ENCODE measurements around the gene CCDC85C.

The CCDC85C gene

DNA sequence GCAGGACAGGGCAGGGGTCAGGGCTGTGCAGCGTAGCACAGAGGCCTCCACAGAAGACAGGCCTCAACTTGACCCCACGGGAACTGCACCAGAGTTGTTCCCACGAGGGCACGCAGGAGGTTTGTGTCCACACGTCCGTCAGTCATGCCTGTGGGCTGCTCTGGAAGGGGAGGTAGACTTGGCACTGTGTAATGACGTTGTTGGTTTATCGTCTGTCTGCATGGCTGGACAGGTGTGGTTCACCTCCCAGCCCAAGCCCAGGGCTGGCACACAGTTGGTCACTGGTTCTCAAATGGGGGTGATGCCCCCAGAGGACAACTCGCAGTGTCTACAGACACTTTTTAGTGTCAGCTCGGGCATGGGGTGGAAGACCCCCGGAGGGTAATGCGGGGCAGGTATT lies 77.0 kb downstream of the CCDC85C start:
- Histone ChIP-seq H3K36me3 (ENCODE audit: control insufficient read depth, insufficient read depth, low read length, severe bottlenecking) (no peaks in the 10 kb centered on the region), H3K27me3 (replicated peaks; ENCODE audit: control insufficient read depth, insufficient read depth, low read length) (peaks cover 7% of the 10 kb centered on the region), H3K4me1 (ENCODE audit: control insufficient read depth, insufficient read depth, low read length) (no peaks in the 10 kb centered on the region), H3K4me3 (ENCODE audit: low read length) (no peak overlapping the region), H3K9ac (ENCODE audit: low read length) (no peak overlapping the region), H3K9me3 (ENCODE audit: control insufficient read depth, low read length) (no peaks in the 10 kb centered on the region)
- DNase-seq (ENCODE audit: low read depth): no peak

- no peaks in the 10 kb centered on the region for H3K9me3 ChIP-seq (ENCODE audit: control insufficient read depth, low read length)
- H3K27me3 ChIP-seq (replicated peaks; ENCODE audit: control insufficient read depth, insufficient read depth, low read length): peaks cover 11% of the 10 kb centered on the region
- H3K36me3 ChIP-seq (ENCODE audit: control insufficient read depth, insufficient read depth, low read length, severe bottlenecking): no peaks in the 10 kb centered on the region
- H3K4me1 ChIP-seq (ENCODE audit: control insufficient read depth, insufficient read depth, low read length): no peaks in the 10 kb centered on the region
- no peak overlapping the region for H3K9ac ChIP-seq (ENCODE audit: low read length)
- DNase-seq (ENCODE audit: low read depth): no peak
- H3K4me3 ChIP-seq (ENCODE audit: low read length): no peak overlapping the region
Measured at GRCh38 chr14:99525699-99526080, 78.3 kb downstream of the CCDC85C start.

- peak; percentile 69 for DNase-seq (ENCODE audit: low read depth)
- H3K4me1 ChIP-seq (ENCODE audit: control insufficient read depth, insufficient read depth, low read length): no peaks in the 10 kb centered on the region
Measured at GRCh38 chr14:99524804-99525698, 79.0 kb downstream of the CCDC85C start.

GRCh38 chr14:99524091-99524661 lies 79.8 kb downstream of the CCDC85C start:
- no peaks in the 10 kb centered on the region for H3K4me1 ChIP-seq (ENCODE audit: control insufficient read depth, insufficient read depth, low read length)
- H3K9ac ChIP-seq (ENCODE audit: low read length): no peak overlapping the region
- no peak overlapping the region for H3K4me3 ChIP-seq (ENCODE audit: low read length)
- peaks cover 8% of the 10 kb centered on the region for H3K27me3 ChIP-seq (replicated peaks; ENCODE audit: control insufficient read depth, insufficient read depth, low read length)
- no peaks in the 10 kb centered on the region for H3K9me3 ChIP-seq (ENCODE audit: control insufficient read depth, low read length)
- no peaks in the 10 kb centered on the region for H3K36me3 ChIP-seq (ENCODE audit: control insufficient read depth, insufficient read depth, low read length, severe bottlenecking)
- no peak for DNase-seq (ENCODE audit: low read depth)

More at GRCh38 chr14:99524804-99525698, 79.0 kb downstream of the CCDC85C start:
- H3K9ac ChIP-seq (ENCODE audit: low read length): no peak overlapping the region
- no peaks in the 10 kb centered on the region for H3K9me3 ChIP-seq (ENCODE audit: control insufficient read depth, low read length)
- peaks cover 8% of the 10 kb centered on the region for H3K27me3 ChIP-seq (replicated peaks; ENCODE audit: control insufficient read depth, insufficient read depth, low read length)
- H3K36me3 ChIP-seq (ENCODE audit: control insufficient read depth, insufficient read depth, low read length, severe bottlenecking): no peaks in the 10 kb centered on the region
- H3K4me3 ChIP-seq (ENCODE audit: low read length): no peak overlapping the region

DNA sequence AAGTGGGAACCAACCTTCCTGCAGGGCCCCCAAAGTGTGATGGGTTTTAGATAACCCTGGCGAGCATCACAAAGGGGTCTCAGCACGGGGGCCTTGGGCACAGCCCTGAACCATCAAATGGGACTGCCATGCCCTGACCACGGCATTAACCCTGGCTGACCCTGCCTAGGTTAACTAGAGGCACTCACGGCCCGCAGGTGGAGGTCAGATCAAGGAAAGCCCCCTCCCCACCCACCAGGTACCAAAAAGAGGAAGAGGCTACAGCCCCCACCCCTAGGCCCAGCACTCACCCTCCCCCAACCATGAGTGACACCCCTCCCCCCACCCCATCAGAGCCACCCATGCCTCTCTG lies 80.3 kb downstream of the CCDC85C start:
- Histone ChIP-seq H3K9ac (ENCODE audit: low read length) (no peak overlapping the region), H3K27me3 (replicated peaks; ENCODE audit: control insufficient read depth, insufficient read depth, low read length) (peaks cover 8% of the 10 kb centered on the region), H3K4me3 (ENCODE audit: low read length) (no peak overlapping the region), H3K4me1 (ENCODE audit: control insufficient read depth, insufficient read depth, low read length) (no peaks in the 10 kb centered on the region), H3K9me3 (ENCODE audit: control insufficient read depth, low read length) (no peaks in the 10 kb centered on the region), H3K36me3 (ENCODE audit: control insufficient read depth, insufficient read depth, low read length, severe bottlenecking) (no peaks in the 10 kb centered on the region)
- no peak for DNase-seq (ENCODE audit: low read depth)

- DNase-seq (ENCODE audit: low read depth): no peak
- Histone ChIP-seq H3K9ac (ENCODE audit: low read length) (peak overlapping the region; percentile 7), H3K36me3 (ENCODE audit: control insufficient read depth, insufficient read depth, low read length, severe bottlenecking) (no peaks in the 10 kb centered on the region), H3K27me3 (replicated peaks; ENCODE audit: control insufficient read depth, insufficient read depth, low read length) (peaks cover 8% of the 10 kb centered on the region), H3K4me1 (ENCODE audit: control insufficient read depth, insufficient read depth, low read length) (no peaks in the 10 kb centered on the region), H3K4me3 (ENCODE audit: low read length) (no peak overlapping the region), H3K9me3 (ENCODE audit: control insufficient read depth, low read length) (no peaks in the 10 kb centered on the region)
Measured at GRCh38 chr14:99522934-99523703, 80.9 kb downstream of the CCDC85C start.

- H3K9me3 ChIP-seq (ENCODE audit: control insufficient read depth, low read length): no peaks in the 10 kb centered on the region
- DNase-seq (ENCODE audit: low read depth): peak; percentile 51
- H3K27me3 ChIP-seq (replicated peaks; ENCODE audit: control insufficient read depth, insufficient read depth, low read length): peaks cover 8% of the 10 kb centered on the region
- H3K4me3 ChIP-seq (ENCODE audit: low read length): no peak overlapping the region
- no peaks in the 10 kb centered on the region for H3K4me1 ChIP-seq (ENCODE audit: control insufficient read depth, insufficient read depth, low read length)
- H3K9ac ChIP-seq (ENCODE audit: low read length): peak overlapping the region; percentile 7
- no peaks in the 10 kb centered on the region for H3K36me3 ChIP-seq (ENCODE audit: control insufficient read depth, insufficient read depth, low read length, severe bottlenecking)
Measured at GRCh38 chr14:99522457-99522891, 81.5 kb downstream of the CCDC85C start.

GRCh38 chr14:99522025-99522401 lies 82.0 kb downstream of the CCDC85C start:
- DNase-seq (ENCODE audit: low read depth): no peak
- Histone ChIP-seq H3K36me3 (ENCODE audit: control insufficient read depth, insufficient read depth, low read length, severe bottlenecking) (no peaks in the 10 kb centered on the region), H3K4me1 (ENCODE audit: control insufficient read depth, insufficient read depth, low read length) (no peaks in the 10 kb centered on the region), H3K9ac (ENCODE audit: low read length) (no peak overlapping the region), H3K9me3 (ENCODE audit: control insufficient read depth, low read length) (no peaks in the 10 kb centered on the region), H3K4me3 (ENCODE audit: low read length) (no peak overlapping the region), H3K27me3 (replicated peaks; ENCODE audit: control insufficient read depth, insufficient read depth, low read length) (peaks cover 8% of the 10 kb centered on the region)

DNA sequence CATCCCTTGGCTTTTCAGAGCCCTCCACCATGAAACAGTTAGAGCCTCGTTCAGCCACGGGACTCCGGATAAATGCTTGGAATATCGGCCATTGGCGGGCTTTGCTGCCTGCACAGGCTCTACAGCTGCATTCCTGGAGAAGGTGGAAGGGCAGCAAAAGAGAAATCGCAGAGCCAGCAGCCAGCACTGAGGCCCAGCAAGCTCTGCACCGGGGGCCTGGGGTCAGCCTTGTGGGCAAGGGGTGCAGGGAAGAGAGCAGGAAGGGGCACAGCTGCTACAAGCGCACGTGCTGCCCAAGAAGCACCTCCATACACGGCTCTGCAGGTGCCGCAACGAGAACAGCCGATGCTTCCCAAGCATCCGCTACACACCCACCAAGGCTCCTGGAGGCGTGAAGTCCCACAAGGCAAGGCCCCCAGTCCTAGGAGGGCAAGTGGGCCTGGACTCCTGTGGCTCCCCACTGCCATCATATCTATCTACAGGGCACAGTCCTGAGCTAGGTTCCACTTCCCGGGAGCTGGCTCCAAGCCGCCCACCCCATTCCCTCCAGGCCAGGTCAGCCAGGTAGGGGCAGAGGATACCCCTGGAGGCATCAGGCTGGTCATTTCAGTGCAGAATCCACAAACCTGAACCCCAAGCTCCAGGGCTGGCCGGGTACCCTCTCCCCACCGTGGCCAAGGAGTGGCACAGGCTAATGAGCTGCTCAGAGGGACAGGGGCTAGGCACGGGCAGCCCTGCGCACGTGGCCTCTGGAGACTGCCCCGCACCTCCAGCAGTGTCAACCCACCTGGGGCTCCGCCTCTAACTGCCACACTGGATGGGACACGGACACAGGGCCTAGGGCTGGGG lies 82.6 kb downstream of the CCDC85C start:
- no peak for DNase-seq (ENCODE audit: low read depth)
- Histone ChIP-seq H3K9ac (ENCODE audit: low read length) (no peak overlapping the region), H3K4me1 (ENCODE audit: control insufficient read depth, insufficient read depth, low read length) (no peaks in the 10 kb centered on the region), H3K4me3 (ENCODE audit: low read length) (no peak overlapping the region), H3K9me3 (ENCODE audit: control insufficient read depth, low read length) (no peaks in the 10 kb centered on the region), H3K27me3 (replicated peaks; ENCODE audit: control insufficient read depth, insufficient read depth, low read length) (peaks cover 8% of the 10 kb centered on the region), H3K36me3 (ENCODE audit: control insufficient read depth, insufficient read depth, low read length, severe bottlenecking) (no peaks in the 10 kb centered on the region)

DNA sequence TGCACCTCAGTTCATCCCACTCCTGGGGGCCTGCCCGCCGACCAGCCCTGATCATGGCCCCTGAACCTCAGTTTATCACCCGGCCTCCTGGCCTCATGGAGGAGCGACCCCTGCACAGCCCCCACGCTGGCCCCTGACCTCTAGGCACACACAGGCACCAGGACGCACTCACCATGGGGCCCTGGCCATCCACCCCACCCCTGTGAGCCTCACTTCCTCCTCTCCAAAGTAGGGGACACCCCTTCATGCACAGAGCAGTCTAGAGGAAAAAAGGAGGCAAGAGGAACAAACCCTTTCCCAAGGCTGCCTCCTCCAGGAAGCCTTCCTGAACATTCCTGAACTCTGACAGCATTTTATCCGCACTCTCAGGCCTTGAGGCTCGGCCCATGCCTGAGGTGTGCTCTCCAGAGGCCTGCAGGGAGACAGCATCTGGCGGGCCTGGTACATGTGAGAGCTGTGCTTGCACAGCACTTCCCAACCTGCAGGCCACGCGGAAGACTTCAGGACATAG lies 83.4 kb downstream of the CCDC85C start:
- H3K36me3 ChIP-seq (ENCODE audit: control insufficient read depth, insufficient read depth, low read length, severe bottlenecking): no peaks in the 10 kb centered on the region

More for the DNA sequence above, 83.4 kb downstream of the CCDC85C start:
- no peak for DNase-seq (ENCODE audit: low read depth)
- Histone ChIP-seq H3K9ac (ENCODE audit: low read length) (no peak overlapping the region), H3K27me3 (replicated peaks; ENCODE audit: control insufficient read depth, insufficient read depth, low read length) (peaks cover 8% of the 10 kb centered on the region), H3K9me3 (ENCODE audit: control insufficient read depth, low read length) (no peaks in the 10 kb centered on the region), H3K4me3 (ENCODE audit: low read length) (no peak overlapping the region), H3K4me1 (ENCODE audit: control insufficient read depth, insufficient read depth, low read length) (no peaks in the 10 kb centered on the region)

All from adipocyte (in vitro differentiated cells).